Esophagus muscularis mucosa (tissue), 4 donors: ENCODE results near the gene QRSL1. TPM values are rescaled to one million over a fixed set of nuclear protein-coding genes. Genes with fewer than 3 reads are reported as not detected.
"Not testable (repeated sequence)": the region's sequence is repeated elsewhere in the genome, so short reads cannot be mapped to it uniquely, and the experiment has no call there.

Source experiments
- DNase-seq: peaks from one replicate; pipeline ENCODE4 v3.0.0-alpha.2; 2017; ENCODE audit errors: extremely low spot score
- H3K27ac ChIP-seq, 4 donors: fragments of 200-600 bp; sonication (generic); replicated peaks in 1 of 4; 1 replicate in 3 of 4; 2 replicates in 1 of 4; pipeline ENCODE4 v1.5.1; 2016 to 2019; ENCODE audit warnings: mild to moderate bottlenecking in 1 of 4
- H3K27me3 ChIP-seq, 4 donors: fragments of 200-600 bp; sonication (generic); one replicate each; pipeline versions ENCODE4 v1.5.1 to v1.6.0; 2016 to 2019
- H3K36me3 ChIP-seq, 4 donors: fragments of 200-600 bp; sonication (generic); one replicate each; pipeline ENCODE4 v1.5.1; 2016 to 2019
- H3K4me1 ChIP-seq, 4 donors: fragments of 200-600 bp; sonication (generic); one replicate each; pipeline ENCODE4 v1.5.1; 2016 to 2019
- H3K4me3 ChIP-seq, 4 donors: fragments of 200-600 bp; sonication (generic); 1 replicate in 2 of 4; 2 replicates in 2 of 4; pipeline ENCODE4 v1.5.1; 2016 to 2019; ENCODE audit warnings: mild to moderate bottlenecking in 4 of 4, moderate library complexity in 1 of 4
- H3K9me3 ChIP-seq, 4 donors: fragments of 200-600 bp; sonication (generic); 1 replicate in 3 of 4; 2 replicates in 1 of 4; pipeline ENCODE4 v1.5.1; 2016 to 2019
- CTCF ChIP-seq, 3 experiments: fragments of 200-600 bp in 2 of 3; fragments of 450-650 bp in 1 of 3; sonication (generic) in 2 of 3; IDR thresholded peaks; one replicate each; pipeline ENCODE4 v1.5.1; 2017 to 2019; ENCODE audit warnings: antibody characterized with exemption in 3 of 3, mild to moderate bottlenecking in 2 of 3, moderate library complexity in 1 of 3
- EP300 ChIP-seq: sonication (generic); formaldehyde crosslinking; IDR thresholded peaks from one replicate; pipeline ENCODE4 v1.6.1; 2017; ENCODE audit warnings: antibody characterized with exemption
- POLR2A ChIP-seq: fragments of 450-650 bp; IDR thresholded peaks from one replicate; pipeline ENCODE4 v1.6.1; 2017; ENCODE audit warnings: antibody characterized with exemption, moderate library complexity, mild to moderate bottlenecking, low read depth
- POLR2AphosphoS5 ChIP-seq, 2 donors: sonication (generic); formaldehyde crosslinking; IDR thresholded peaks; one replicate each; pipeline ENCODE4 v1.6.1; 2017; ENCODE audit warnings: antibody characterized with exemption in 2 of 2
- WGBS: methylation state at CpG from one replicate; pipeline ENCODE4 v1.1.5; 2018; 5-methylcytosine and 5-hydroxymethylcytosine counted together
- intact Hi-C: fragments of 100-400 bp; cut with DNase I; formaldehyde crosslinking; loops from one replicate; pipeline ENCODE4 v1.15.1; 2023
- total RNA-seq, 4 donors: library from RNA; depleted of rRNA; stranded (reverse); fragments of >200 nt; gene quantifications; one replicate each; pipeline versions ENCODE4 v1.1.0 to v1.2.1, GENCODE V29; 2016

Gene QRSL1
- total RNA-seq, 4 donors from 2014 or later: 6.7 to 9.1 (median 8.3) TPM

- intact Hi-C loops: no loop called here
- no peak overlapping the region for H3K4me3 ChIP-seq
- no peak for DNase-seq
- WGBS: 42% methylated on average over 6 of the region's 6 CpGs
- H3K36me3 ChIP-seq: no peaks in the 10 kb centered on the region
- no peak overlapping the region for H3K27ac ChIP-seq
- H3K9me3 ChIP-seq: no peaks in the 10 kb centered on the region
- peaks cover 0 to 12% (median 3%) of the 10 kb centered on the region in 4 donors for H3K4me1 ChIP-seq
- TF ChIP-seq CTCF (IDR thresholded peaks at IDR 0.05) (no peak), POLR2A (no peak), POLR2AphosphoS5 (IDR thresholded peaks at IDR 0.05) (no peak), EP300 (no peak)
- H3K27me3 ChIP-seq: no peaks in the 10 kb centered on the region
Measured at GRCh38 chr6:106692112-106692818, 62.9 kb downstream of the QRSL1 start.

GRCh38 chr6:106692819-106693208, 63.4 kb downstream of the QRSL1 start:
- no peak for DNase-seq
- H3K4me1 ChIP-seq: peaks cover 0 to 12% (median 3%) of the 10 kb centered on the region in 4 donors
- WGBS: 76% methylated on average over 3 of the region's 3 CpGs
- no peak overlapping the region for H3K27ac ChIP-seq
- TF ChIP-seq POLR2AphosphoS5 (IDR thresholded peaks at IDR 0.05) (no peak), POLR2A (no peak), CTCF (IDR thresholded peaks at IDR 0.05) (no peak), EP300 (no peak)
- H3K27me3 ChIP-seq: no peaks in the 10 kb centered on the region
- intact Hi-C loops: no loop called here
- H3K9me3 ChIP-seq: no peaks in the 10 kb centered on the region
- H3K4me3 ChIP-seq: no peak overlapping the region
- H3K36me3 ChIP-seq: no peaks in the 10 kb centered on the region

GRCh38 chr6:106693418-106693817, 64.0 kb downstream of the QRSL1 start:
- H3K36me3 ChIP-seq: no peaks in the 10 kb centered on the region
- DNase-seq: no peak
- no peaks in the 10 kb centered on the region for H3K9me3 ChIP-seq
- H3K4me3 ChIP-seq: no peak overlapping the region
- peaks cover 0 to 12% (median 3%) of the 10 kb centered on the region in 4 donors for H3K4me1 ChIP-seq
- no peak overlapping the region for H3K27ac ChIP-seq
- H3K27me3 ChIP-seq: no peaks in the 10 kb centered on the region
- TF ChIP-seq EP300 (no peak), POLR2AphosphoS5 (IDR thresholded peaks at IDR 0.05) (no peak), POLR2A (no peak), CTCF (IDR thresholded peaks at IDR 0.05) (no peak)
- WGBS: 77% methylated on average over 2 of the region's 2 CpGs
- intact Hi-C loops: no loop called here

- no peak for DNase-seq
- intact Hi-C loops: no loop called here
- no peak for TF ChIP-seq POLR2AphosphoS5 (IDR thresholded peaks at IDR 0.05)
- TF ChIP-seq POLR2A: no peak
- no peak for TF ChIP-seq EP300
- TF ChIP-seq CTCF (IDR thresholded peaks at IDR 0.05): no peak
- 78% methylated on average over 8 of the region's 8 CpGs for whole genome bisulfite sequencing
- H3K4me1 ChIP-seq: peaks cover 0 to 12% (median 3%) of the 10 kb centered on the region in 4 donors
- H3K36me3 ChIP-seq: no peaks in the 10 kb centered on the region
- H3K9me3 ChIP-seq: no peaks in the 10 kb centered on the region
- H3K27ac ChIP-seq: no peak overlapping the region
- H3K27me3 ChIP-seq: no peaks in the 10 kb centered on the region
- no peak overlapping the region for H3K4me3 ChIP-seq
Measured at GRCh38 chr6:106694343-106694742, 65.0 kb downstream of the QRSL1 start.

- TF ChIP-seq POLR2A (no peak), EP300 (no peak), POLR2AphosphoS5 (IDR thresholded peaks at IDR 0.05) (no peak), CTCF (IDR thresholded peaks at IDR 0.05) (no peak)
- H3K27ac ChIP-seq: no peak overlapping the region
- H3K4me1 ChIP-seq: no peaks in the 10 kb centered on the region
- no peaks in the 10 kb centered on the region for H3K36me3 ChIP-seq
- intact Hi-C loops: no loop called here
- H3K27me3 ChIP-seq: peaks cover 0 to 16% (median 0%) of the 10 kb centered on the region in 4 donors
- no peak overlapping the region for H3K4me3 ChIP-seq
- no peak for DNase-seq
- no peaks in the 10 kb centered on the region for H3K9me3 ChIP-seq
Measured at GRCh38 chr6:106700581-106700980, 71.2 kb downstream of the QRSL1 start.

- H3K4me3 ChIP-seq, H3K27ac ChIP-seq, H3K4me1 ChIP-seq, DNase-seq, intact Hi-C loops, H3K9me3 ChIP-seq, H3K36me3 ChIP-seq: not testable (repeated sequence)
- 87% methylated on average over 3 of the region's 3 CpGs for WGBS
- H3K27me3 ChIP-seq: peaks cover 0 to 16% (median 0%) of the 10 kb centered on the region in 4 donors
Measured at GRCh38 chr6:106701201-106701600, 71.8 kb downstream of the QRSL1 start.
